ENCODE data around the gene CCDC97. TPM values are rescaled to one million over a fixed set of nuclear protein-coding genes. Genes with fewer than 3 reads are reported as not detected.

Gene CCDC97
- total RNA-seq, 4 donors from 2014 or later, result 10.1 to 22.4 (median 15.4) TPM

DNA sequence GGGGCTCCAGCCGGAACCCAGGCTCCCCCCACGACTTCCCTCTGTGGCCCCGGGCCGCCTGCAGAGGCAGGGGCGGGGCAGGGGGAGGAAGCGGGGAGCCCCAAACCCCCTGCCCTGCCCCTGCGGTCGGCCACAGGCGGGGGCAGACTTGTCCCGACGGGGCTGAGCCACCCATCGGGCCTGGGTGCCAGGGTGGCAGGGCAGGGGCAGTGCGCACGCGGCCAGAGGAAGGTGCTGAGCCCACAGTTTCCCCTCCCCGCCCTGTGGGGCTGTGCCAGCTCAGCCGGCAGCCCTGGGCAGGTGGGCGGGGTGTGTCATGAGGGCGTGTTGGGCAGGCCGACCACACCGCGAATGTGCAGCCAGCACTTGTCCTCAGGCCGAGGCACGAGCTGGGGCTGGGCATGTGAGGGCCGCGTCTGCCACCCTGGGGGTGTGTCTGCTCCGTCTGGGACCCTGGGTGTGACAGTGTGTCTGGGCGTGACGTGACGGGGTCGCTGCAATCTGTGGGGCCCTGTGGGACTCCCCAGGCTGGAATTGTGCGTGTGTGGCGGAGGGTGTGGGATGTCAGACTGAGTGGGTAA lies 17.7 kb downstream of the CCDC97 start:
- H3K4me1 ChIP-seq, result peaks cover 31 to 70% (median 48%) of the 10 kb centered on the region in 4 donors
- WGBS, 2 donors (ENCODE audit: low coverage in 1 of 2), result 30% methylated on average over 27 of the region's 33 CpGs; no CpG with 5 or more reads in 1 of the 2 donors
- DNase-seq, result peak; percentile 88
- in situ Hi-C loops (cut with MboI; ENCODE audit: low pct_ligation_motif_present in 1 of 4, low pct_unique_long_range_greater_than_20kb in 1 of 4, low sequenced_read_pairs in 3 of 4), result loop anchor here in 1 of 4 donors (25.0 kb wide), 1 partner anchor 235 kb away; no protein-coding TSS in a partner anchor
- no peaks in the 10 kb centered on the region for H3K9me3 ChIP-seq
- intact Hi-C loops (cut with DNase I; ENCODE audit: low total_unique reads), result no loop called here
- H3K27me3 ChIP-seq, result peaks cover 20% of the 10 kb centered on the region
- peak overlapping the region; percentile 78 to 89 (median 83) for H3K27ac ChIP-seq
- peak overlapping the region in 2 of 4 donors; percentile 21 to 35 for H3K4me3 ChIP-seq
- H3K36me3 ChIP-seq, result no peaks in the 10 kb centered on the region
- TF ChIP-seq CTCF (IDR thresholded peaks at IDR 0.05) (no peak), POLR2AphosphoS5 (IDR thresholded peaks at IDR 0.05) (peak; percentile 5 to 58 (median 48)), POLR2A (IDR thresholded peaks at IDR 0.05) (peak; percentile 31), EP300 (IDR thresholded peaks at IDR 0.05; ENCODE audit: low read depth) (no peak)

DNA sequence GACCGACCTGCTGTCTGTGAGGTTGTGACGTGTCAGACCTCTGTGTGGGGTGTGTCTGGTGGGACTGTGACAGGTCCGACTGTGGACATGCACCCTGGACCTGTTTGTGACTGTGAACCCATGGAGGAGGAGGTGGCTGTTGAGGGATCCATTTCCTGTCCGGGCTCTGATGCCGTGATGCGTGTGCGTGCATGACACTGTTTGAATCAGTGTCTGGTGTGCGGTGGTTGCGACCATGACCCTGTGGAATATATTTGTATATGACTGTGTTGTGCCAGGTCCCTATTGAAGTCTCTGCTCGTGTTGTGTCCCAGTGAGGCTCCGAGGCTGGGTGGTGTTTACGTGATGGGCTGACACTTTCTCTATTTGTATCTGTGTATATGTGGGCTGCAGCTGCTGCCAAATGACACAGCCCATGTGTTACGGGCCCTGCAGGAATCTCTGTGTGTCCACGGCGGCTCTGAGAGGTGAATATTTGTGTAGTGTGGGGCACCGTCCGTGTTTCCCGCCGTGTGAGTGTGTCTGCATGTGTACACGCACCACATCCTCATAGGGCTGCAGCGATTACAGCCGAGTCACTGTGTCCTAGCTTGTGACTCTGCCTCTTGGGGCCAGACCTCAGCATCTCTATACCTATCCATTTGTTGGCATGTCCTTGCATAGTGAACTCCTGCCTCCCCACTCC lies 18.3 kb downstream of the CCDC97 start:
- intact Hi-C loops (cut with DNase I; ENCODE audit: low total_unique reads), result no loop called here
- Histone ChIP-seq H3K27ac (peak overlapping the region; percentile 78 to 89 (median 83)), H3K27me3 (peaks cover 20% of the 10 kb centered on the region), H3K4me1 (peaks cover 25 to 64% (median 45%) of the 10 kb centered on the region in 4 donors), H3K36me3 (no peaks in the 10 kb centered on the region), H3K4me3 (peak overlapping the region in 1 of 4 donors; percentile 21), H3K9me3 (no peaks in the 10 kb centered on the region)
- in situ Hi-C loops (cut with MboI; ENCODE audit: low pct_ligation_motif_present in 1 of 4, low pct_unique_long_range_greater_than_20kb in 1 of 4, low sequenced_read_pairs in 3 of 4), result loop anchor here in 1 of 4 donors (25.0 kb wide), 1 partner anchor 234 kb away; no protein-coding TSS in a partner anchor
- WGBS, 2 donors (ENCODE audit: low coverage in 1 of 2), result 26 to 40% methylated on average over 12 to 22 of the region's 22 CpGs
- no peak for DNase-seq
- no peak for TF ChIP-seq EP300 (IDR thresholded peaks at IDR 0.05; ENCODE audit: low read depth)
- TF ChIP-seq CTCF (IDR thresholded peaks at IDR 0.05), result no peak
- TF ChIP-seq POLR2A (IDR thresholded peaks at IDR 0.05), result no peak
- no peak for TF ChIP-seq POLR2AphosphoS5 (IDR thresholded peaks at IDR 0.05)

DNA sequence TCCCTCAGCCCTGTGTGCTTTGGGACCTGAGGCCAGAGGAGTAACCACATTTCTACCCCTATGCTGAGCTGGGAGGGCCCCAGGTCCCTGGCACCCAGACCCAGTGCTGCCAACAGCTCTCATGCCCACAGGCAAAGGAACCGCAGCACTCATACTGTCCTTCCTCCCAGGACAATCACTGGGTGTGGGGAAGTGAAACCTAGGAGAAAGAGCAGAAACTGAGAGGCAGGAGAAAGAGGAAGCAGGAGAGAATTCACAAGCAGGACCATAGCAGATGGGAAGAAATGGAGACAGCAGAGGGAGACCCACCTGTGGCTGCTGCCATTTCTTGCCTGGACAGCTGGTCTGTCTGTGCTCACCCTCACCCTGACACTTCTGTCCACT lies 18.9 kb downstream of the CCDC97 start:
- H3K4me1 ChIP-seq, result peaks cover 19 to 59% (median 40%) of the 10 kb centered on the region in 4 donors
- TF ChIP-seq CTCF (IDR thresholded peaks at IDR 0.05) (no peak), EP300 (IDR thresholded peaks at IDR 0.05; ENCODE audit: low read depth) (no peak), POLR2A (IDR thresholded peaks at IDR 0.05) (no peak), POLR2AphosphoS5 (IDR thresholded peaks at IDR 0.05) (no peak)
- no peaks in the 10 kb centered on the region for H3K9me3 ChIP-seq
- H3K36me3 ChIP-seq, result no peaks in the 10 kb centered on the region
- H3K27me3 ChIP-seq, result peaks cover 20% of the 10 kb centered on the region
- H3K27ac ChIP-seq, result peak overlapping the region; percentile 78 to 89 (median 83)
- intact Hi-C loops (cut with DNase I; ENCODE audit: low total_unique reads) (no loop called here), in situ Hi-C loops (cut with MboI; ENCODE audit: low pct_ligation_motif_present in 1 of 4, low pct_unique_long_range_greater_than_20kb in 1 of 4, low sequenced_read_pairs in 3 of 4) (loop anchor here in 1 of 4 donors (25.0 kb wide), 1 partner anchor 233 kb away; no protein-coding TSS in a partner anchor)
- no peak overlapping the region for H3K4me3 ChIP-seq
- no peak for DNase-seq
- 67% methylated on average over 1 of the region's 1 CpG; no CpG with 5 or more reads in 1 of the 2 donors for WGBS, 2 donors (ENCODE audit: low coverage in 1 of 2)

GRCh38 chr19:41330481-41330880 lies 20.5 kb downstream of the CCDC97 start:
- H3K36me3 ChIP-seq, result no peaks in the 10 kb centered on the region
- in situ Hi-C loops (cut with MboI; ENCODE audit: low pct_ligation_motif_present in 1 of 4, low pct_unique_long_range_greater_than_20kb in 1 of 4, low sequenced_read_pairs in 3 of 4) (loop anchor here in 1 of 4 donors (25.0 kb wide), 1 partner anchor 232 kb away; no protein-coding TSS in a partner anchor), intact Hi-C loops (cut with DNase I; ENCODE audit: low total_unique reads) (no loop called here)
- TF ChIP-seq EP300 (IDR thresholded peaks at IDR 0.05; ENCODE audit: low read depth), result no peak
- no peak for TF ChIP-seq CTCF (IDR thresholded peaks at IDR 0.05)
- no peak for TF ChIP-seq POLR2A (IDR thresholded peaks at IDR 0.05)
- no peak for TF ChIP-seq POLR2AphosphoS5 (IDR thresholded peaks at IDR 0.05)
- H3K27me3 ChIP-seq, result peaks cover 14% of the 10 kb centered on the region
- no peak overlapping the region for H3K4me3 ChIP-seq
- no peaks in the 10 kb centered on the region for H3K9me3 ChIP-seq
- no peak for DNase-seq
- 80 to 81% methylated on average over 1 to 4 of the region's 4 CpGs for WGBS, 2 donors (ENCODE audit: low coverage in 1 of 2)
- no peak overlapping the region for H3K27ac ChIP-seq
- H3K4me1 ChIP-seq, result peaks cover 12 to 43% (median 28%) of the 10 kb centered on the region in 4 donors
